H9 (cell line): ENCODE data around the gene PHKA1. TPM values are rescaled to one million over a fixed set of nuclear protein-coding genes. Genes with fewer than 3 reads are reported as not detected.

Experiments
- DNase-seq: peaks from one replicate; pipeline ENCODE4 v3.0.0-alpha.2; 2017
- H2AFZ ChIP-seq: one replicate; pipeline ENCODE4 v1.6.1; 2013; ENCODE audit warnings: mild to moderate bottlenecking, low read length, control low read depth, moderate library complexity
- H2AK5ac ChIP-seq: 2 replicates; pipeline ENCODE4 v1.6.1; 2013; ENCODE audit warnings: low read length, control low read depth, mixed read lengths; ENCODE audit not compliant: insufficient read length
- H2BK120ac ChIP-seq: one replicate; pipeline ENCODE4 v1.6.1; 2013; ENCODE audit warnings: low read depth, mild to moderate bottlenecking, low read length, control low read depth, inconsistent platforms; ENCODE audit not compliant: poor library complexity, severe bottlenecking
- H2BK12ac ChIP-seq: 2 replicates; pipeline ENCODE4 v1.6.1; 2013; ENCODE audit warnings: low read length, control low read depth, mixed read lengths, low read depth; ENCODE audit not compliant: insufficient read length
- H2BK15ac ChIP-seq: 2 replicates; pipeline ENCODE4 v1.6.1; 2013; ENCODE audit warnings: low read depth, low read length, control low read depth
- H2BK20ac ChIP-seq: one replicate; pipeline ENCODE4 v1.6.1; 2013; ENCODE audit warnings: low read depth, mild to moderate bottlenecking, low read length, control low read depth, inconsistent platforms; ENCODE audit not compliant: poor library complexity, severe bottlenecking
- H2BK5ac ChIP-seq: 2 replicates; pipeline ENCODE4 v1.6.1; 2013; ENCODE audit warnings: low read length, control low read depth, mixed read lengths; ENCODE audit not compliant: insufficient read length
- H3K14ac ChIP-seq: 2 replicates; pipeline ENCODE4 v1.6.1; 2013; ENCODE audit warnings: low read length, control low read depth; ENCODE audit not compliant: insufficient read depth
- H3K18ac ChIP-seq: 2 replicates; pipeline ENCODE4 v1.6.1; 2013; ENCODE audit warnings: low read depth, mild to moderate bottlenecking, mixed read lengths, low read length, control low read depth; ENCODE audit not compliant: insufficient read length
- H3K23ac ChIP-seq: 2 replicates; pipeline ENCODE4 v1.6.1; 2013; ENCODE audit warnings: low read length, control low read depth, mixed read lengths, low read depth; ENCODE audit not compliant: insufficient read length
- H3K23me2 ChIP-seq: 2 replicates; pipeline ENCODE4 v1.6.1; 2013; ENCODE audit warnings: low read depth, mild to moderate bottlenecking, mixed read lengths, low read length, control low read depth; ENCODE audit not compliant: insufficient read length, poor library complexity, severe bottlenecking
- H3K27ac ChIP-seq: 2 replicates; pipeline ENCODE4 v1.5.1; 2013; ENCODE audit warnings: low read length, control low read depth, mixed read lengths, low read depth; ENCODE audit not compliant: insufficient read length
- H3K27me3 ChIP-seq: 2 replicates; pipeline ENCODE4 v1.6.1; 2013; ENCODE audit warnings: low read length, control low read depth, inconsistent platforms; ENCODE audit not compliant: insufficient read depth
- H3K4ac ChIP-seq: 2 replicates; pipeline ENCODE4 v1.6.1; 2013; ENCODE audit warnings: low read depth, mild to moderate bottlenecking, control low read depth, inconsistent platforms, low read length, moderate library complexity
- H3K4me1 ChIP-seq: 2 replicates; pipeline ENCODE4 v1.6.1; 2013; ENCODE audit warnings: low read length, control low read depth, inconsistent platforms; ENCODE audit not compliant: insufficient read depth
- H3K4me2 ChIP-seq: 2 replicates; pipeline ENCODE4 v1.6.1; 2013; ENCODE audit warnings: low read length, control low read depth, mixed read lengths; ENCODE audit not compliant: insufficient read length, insufficient read depth
- H3K56ac ChIP-seq: 2 replicates; pipeline ENCODE4 v1.6.1; 2013; ENCODE audit warnings: low read depth, mild to moderate bottlenecking, mixed read lengths, low read length, control low read depth; ENCODE audit not compliant: insufficient read length
- H3K79me1 ChIP-seq: 2 replicates; pipeline ENCODE4 v1.6.1; 2013; ENCODE audit warnings: low read depth, mild to moderate bottlenecking, moderate library complexity, low read length, control low read depth, inconsistent platforms; ENCODE audit not compliant: insufficient read depth, poor library complexity, severe bottlenecking
- H3K79me2 ChIP-seq: 2 replicates; pipeline ENCODE4 v1.6.1; 2013; ENCODE audit warnings: low read length, control low read depth, inconsistent platforms; ENCODE audit not compliant: insufficient read depth
- H3K9ac ChIP-seq: 2 replicates; pipeline ENCODE4 v1.6.1; 2013; ENCODE audit warnings: low read length, control low read depth, mixed read lengths; ENCODE audit not compliant: insufficient read length; ENCODE audit errors: extremely low read depth
- H3K9me3 ChIP-seq: one replicate; pipeline ENCODE4 v1.6.1; 2013; ENCODE audit warnings: low read depth, low read length, inconsistent platforms; ENCODE audit not compliant: control insufficient read depth
- H3T11ph ChIP-seq: one replicate; pipeline ENCODE4 v1.6.1; 2013; ENCODE audit warnings: mild to moderate bottlenecking, low read length, control low read depth, inconsistent platforms
- H4K20me1 ChIP-seq: one replicate; pipeline ENCODE4 v1.6.1; 2013; ENCODE audit not compliant: control insufficient read depth, insufficient read length, insufficient read depth
- H4K5ac ChIP-seq: 2 replicates; pipeline ENCODE4 v1.6.1; 2013; ENCODE audit warnings: low read depth, mild to moderate bottlenecking, mixed read lengths, low read length, control low read depth; ENCODE audit not compliant: insufficient read length
- H4K8ac ChIP-seq: replicated peaks from 2 replicates; pipeline ENCODE4 v1.6.1; 2013; ENCODE audit warnings: low read length, control low read depth, mixed read lengths, low read depth; ENCODE audit not compliant: insufficient read length
- H4K91ac ChIP-seq: 2 replicates; pipeline ENCODE4 v1.6.1; 2013; ENCODE audit warnings: low read depth, mild to moderate bottlenecking, moderate library complexity, mixed read lengths, low read length, control low read depth; ENCODE audit not compliant: insufficient read length
- H3K27ac Mint-ChIP-seq, 3 experiments: 2 replicates in 2 of 3; 3 replicates in 1 of 3; pipeline ENCODE4 v1.8.0; 2020 to 2021; ENCODE audit warnings: mixed read lengths in 3 of 3, mild to moderate bottlenecking in 1 of 3, moderate library complexity in 1 of 3
- H3K27me3 Mint-ChIP-seq: 2 replicates; pipeline ENCODE4 v1.8.0; 2021; ENCODE audit warnings: low read depth, mild to moderate bottlenecking, moderate library complexity, mixed read lengths
- H3K36me3 Mint-ChIP-seq, 3 experiments: 2 replicates in 2 of 3; 3 replicates in 1 of 3; pipeline ENCODE4 v1.8.0; 2020 to 2021; ENCODE audit warnings: low read depth in 3 of 3, mixed read lengths in 3 of 3; ENCODE audit not compliant: insufficient read depth in 1 of 3
- H3K4me1 Mint-ChIP-seq, 2 experiments: 2 replicates each; pipeline ENCODE4 v1.8.0; 2020; ENCODE audit warnings: mixed read lengths in 2 of 2
- H3K4me3 Mint-ChIP-seq, 2 experiments: 2 replicates in 1 of 2; 3 replicates in 1 of 2; pipeline ENCODE4 v1.8.0; 2020 to 2021; ENCODE audit warnings: mild to moderate bottlenecking in 2 of 2, mixed read lengths in 2 of 2, moderate library complexity in 1 of 2
- H3K9me3 Mint-ChIP-seq, 2 experiments: 2 replicates in 1 of 2; 3 replicates in 1 of 2; pipeline ENCODE4 v1.8.0; 2020; ENCODE audit warnings: mild to moderate bottlenecking in 2 of 2, mixed read lengths in 2 of 2, moderate library complexity in 1 of 2
- WGBS: extraction: QIAGEN DNeasy Blood & Tissue Kit; methylation state at CpG from one replicate; pipeline ENCODE4 v1.1.7; 2013; ENCODE audit warnings: missing lambda C conversion rate, low lambda C conversion rate, mixed read lengths; ENCODE audit not compliant: insufficient read length; ENCODE audit errors: extremely low coverage; 5-methylcytosine and 5-hydroxymethylcytosine counted together
- total RNA-seq: library from RNA; stranded (reverse); gene quantifications from 2 replicates; pipeline ENCODE4 v1.2.1, GENCODE V29; 2021
- TF ChIP-seq, protein P1 (sequence below): fragments of 200-600 bp; sonication (generic); conservative IDR thresholded peaks from 3 replicates; pipeline ENCODE4 v1.8.0; 2021; ENCODE audit warnings: antibody characterized with exemption, mild to moderate bottlenecking

The PHKA1 gene
- total RNA-seq, 1 experiment from 2014 or later, result 6.6 TPM

DNA sequence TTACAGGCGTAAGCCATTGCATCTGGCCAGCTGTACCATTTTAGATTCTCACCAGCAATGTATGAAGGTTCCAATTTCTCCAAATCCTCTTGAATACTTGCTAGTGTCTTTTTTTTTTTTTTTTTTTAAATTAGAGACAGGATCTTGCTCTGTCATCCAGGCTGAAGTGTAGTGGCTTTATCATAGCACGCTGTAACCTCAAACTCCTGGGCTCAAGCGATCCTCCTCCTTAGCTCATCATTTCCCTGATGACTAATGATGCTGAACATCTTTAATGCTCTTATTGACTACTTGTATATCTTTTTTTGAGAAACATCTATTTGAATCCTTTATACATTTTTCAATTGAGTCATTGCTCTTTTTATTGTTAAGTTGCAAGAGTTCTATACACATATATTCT is 181.7 kb downstream of the PHKA1 start:
- H4K8ac ChIP-seq, result no peak overlapping the region
- no peaks in the 10 kb centered on the region for H3K79me2 ChIP-seq
- no peak overlapping the region for H3K14ac ChIP-seq
- H3K18ac ChIP-seq, result no peak overlapping the region
- peaks cover 14% of the 10 kb centered on the region for H3K9me3 ChIP-seq
- no peak overlapping the region for H3K23ac ChIP-seq
- Mint-ChIP-seq H3K36me3 (peaks cover 0 to 10% (median 2%) of the 10 kb centered on the region in 3 experiments; a peak in 3 of 7 replicates), H3K4me1 (no peaks in the 10 kb centered on the region), H3K27me3 (no peaks in the 10 kb centered on the region), H3K9me3 (peaks cover 49 to 55% of the 10 kb centered on the region in 2 experiments), H3K4me3 (no peak overlapping the region), H3K27ac (no peak overlapping the region)
- H3K27me3 ChIP-seq, result no peaks in the 10 kb centered on the region
- H3K79me1 ChIP-seq, result no peaks in the 10 kb centered on the region
- no peak overlapping the region for H4K91ac ChIP-seq
- H4K5ac ChIP-seq, result no peak overlapping the region
- H4K20me1 ChIP-seq, result no peaks in the 10 kb centered on the region
- WGBS, result no CpG with 5 or more reads among the region's 3 CpGs
- H2AK5ac ChIP-seq, result no peak overlapping the region
- no peak overlapping the region for H3K9ac ChIP-seq
- no peak overlapping the region for H2AFZ ChIP-seq
- H2BK15ac ChIP-seq, result no peak overlapping the region
- no peak for DNase-seq
- H3K56ac ChIP-seq, result no peak overlapping the region
- no peak overlapping the region for H3T11ph ChIP-seq
- H2BK120ac ChIP-seq, result no peak overlapping the region
- no peak overlapping the region for H3K4me2 ChIP-seq
- TF ChIP-seq, protein P1, sequence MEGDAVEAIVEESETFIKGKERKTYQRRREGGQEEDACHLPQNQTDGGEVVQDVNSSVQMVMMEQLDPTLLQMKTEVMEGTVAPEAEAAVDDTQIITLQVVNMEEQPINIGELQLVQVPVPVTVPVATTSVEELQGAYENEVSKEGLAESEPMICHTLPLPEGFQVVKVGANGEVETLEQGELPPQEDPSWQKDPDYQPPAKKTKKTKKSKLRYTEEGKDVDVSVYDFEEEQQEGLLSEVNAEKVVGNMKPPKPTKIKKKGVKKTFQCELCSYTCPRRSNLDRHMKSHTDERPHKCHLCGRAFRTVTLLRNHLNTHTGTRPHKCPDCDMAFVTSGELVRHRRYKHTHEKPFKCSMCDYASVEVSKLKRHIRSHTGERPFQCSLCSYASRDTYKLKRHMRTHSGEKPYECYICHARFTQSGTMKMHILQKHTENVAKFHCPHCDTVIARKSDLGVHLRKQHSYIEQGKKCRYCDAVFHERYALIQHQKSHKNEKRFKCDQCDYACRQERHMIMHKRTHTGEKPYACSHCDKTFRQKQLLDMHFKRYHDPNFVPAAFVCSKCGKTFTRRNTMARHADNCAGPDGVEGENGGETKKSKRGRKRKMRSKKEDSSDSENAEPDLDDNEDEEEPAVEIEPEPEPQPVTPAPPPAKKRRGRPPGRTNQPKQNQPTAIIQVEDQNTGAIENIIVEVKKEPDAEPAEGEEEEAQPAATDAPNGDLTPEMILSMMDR, result no peak
- H3K27ac ChIP-seq, result no peak overlapping the region
- no peak overlapping the region for H2BK5ac ChIP-seq
- no peak overlapping the region for H2BK12ac ChIP-seq
- H2BK20ac ChIP-seq, result no peak overlapping the region
- no peak overlapping the region for H3K4ac ChIP-seq
- no peaks in the 10 kb centered on the region for H3K4me1 ChIP-seq
- H3K23me2 ChIP-seq, result no peaks in the 10 kb centered on the region

Other genes with a start within 250 kb of the PHKA1 start
- 21.4 and 21.6 TPM in 2 replicates for gene HDAC8, start 141.5 kb downstream of the PHKA1 start, total RNA-seq
- not detected in 2 replicates for gene DMRTC1B, start 62.6 kb upstream of the PHKA1 start, total RNA-seq
- gene FAM236B, start 68.4 kb upstream of the PHKA1 start, total RNA-seq, result not detected in 2 replicates
- gene FAM236D, start 93.9 kb upstream of the PHKA1 start, total RNA-seq, result not detected in 2 replicates
- not detected in 2 replicates for gene FAM236C, start 198.3 kb upstream of the PHKA1 start, total RNA-seq
- gene FAM236A, start 223.9 kb upstream of the PHKA1 start, total RNA-seq, result not detected in 2 replicates
- not detected in 2 replicates for gene DMRTC1, start 229.5 kb upstream of the PHKA1 start, total RNA-seq